HEK293 (cell line): Measurements from ENCODE around the gene SNAP23.

Source experiments
- BCL11A ChIP-seq: fragments of 450-650 bp; formaldehyde crosslinking; IDR thresholded peaks from 2 replicates; pipeline ENCODE4 v1.5.1; 2016; ENCODE audit warnings: low read depth, missing biosample characterization, missing genetic modification characterization
- EGR2 ChIP-seq: fragments of 450-650 bp; formaldehyde crosslinking; IDR thresholded peaks from 2 replicates; pipeline ENCODE4 v1.5.1; 2016; ENCODE audit warnings: low read depth, missing biosample characterization, missing genetic modification characterization
- GLI4 ChIP-seq: fragments of 450-650 bp; formaldehyde crosslinking; IDR thresholded peaks from 2 replicates; pipeline ENCODE4 v1.5.1; 2016; ENCODE audit warnings: missing biosample characterization, missing genetic modification characterization
- SP3 ChIP-seq: fragments of 450-650 bp; formaldehyde crosslinking; IDR thresholded peaks from 2 replicates; pipeline ENCODE4 v1.5.1; 2016; ENCODE audit warnings: missing biosample characterization, missing genetic modification characterization
- ZFP3 ChIP-seq: fragments of 450-650 bp; formaldehyde crosslinking; IDR thresholded peaks from 2 replicates; pipeline ENCODE4 v1.5.1; 2016; ENCODE audit warnings: low read depth, missing biosample characterization, missing genetic modification characterization
- ZNF600 ChIP-seq: fragments of 450-650 bp; formaldehyde crosslinking; IDR thresholded peaks from 2 replicates; pipeline ENCODE4 v1.5.1; 2016; ENCODE audit warnings: missing biosample characterization, missing genetic modification characterization
- ZNF707 ChIP-seq: fragments of 450-650 bp; formaldehyde crosslinking; IDR thresholded peaks from 2 replicates; pipeline ENCODE4 v1.5.1; 2016; ENCODE audit warnings: missing biosample characterization, missing genetic modification characterization
- ZSCAN30 ChIP-seq: fragments of 450-650 bp; IDR thresholded peaks from 2 replicates; pipeline ENCODE4 v1.5.1; 2018; ENCODE audit warnings: missing biosample characterization, mild to moderate bottlenecking, missing genetic modification characterization, moderate library complexity
- TF ChIP-seq, protein P1 (sequence below): fragments of 450-650 bp; formaldehyde crosslinking; IDR thresholded peaks from 2 replicates; pipeline ENCODE4 v1.5.1; 2016; ENCODE audit warnings: missing biosample characterization, missing genetic modification characterization
- TF ChIP-seq, protein P2 (sequence below): fragments of 450-650 bp; formaldehyde crosslinking; IDR thresholded peaks from 2 replicates; pipeline ENCODE4 v1.5.1; 2017; ENCODE audit warnings: missing biosample characterization, missing genetic modification characterization
- TF ChIP-seq, protein P3 (sequence below): fragments of 450-650 bp; formaldehyde crosslinking; IDR thresholded peaks from 2 replicates; pipeline ENCODE4 v1.5.1; 2016; ENCODE audit warnings: missing biosample characterization, missing genetic modification characterization
- TF ChIP-seq, protein P4 (sequence below): fragments of 450-650 bp; formaldehyde crosslinking; IDR thresholded peaks from 2 replicates; pipeline ENCODE4 v1.5.1; 2016; ENCODE audit warnings: missing biosample characterization, missing genetic modification characterization
- TF ChIP-seq, protein P5 (sequence below): fragments of 450-650 bp; formaldehyde crosslinking; IDR thresholded peaks from 2 replicates; pipeline ENCODE4 v1.5.1; 2016; ENCODE audit warnings: missing biosample characterization, missing genetic modification characterization
- TF ChIP-seq, protein P6 (sequence below): fragments of 450-650 bp; formaldehyde crosslinking; IDR thresholded peaks from 2 replicates; pipeline ENCODE4 v1.5.1; 2016; ENCODE audit warnings: missing biosample characterization, missing genetic modification characterization

DNA sequence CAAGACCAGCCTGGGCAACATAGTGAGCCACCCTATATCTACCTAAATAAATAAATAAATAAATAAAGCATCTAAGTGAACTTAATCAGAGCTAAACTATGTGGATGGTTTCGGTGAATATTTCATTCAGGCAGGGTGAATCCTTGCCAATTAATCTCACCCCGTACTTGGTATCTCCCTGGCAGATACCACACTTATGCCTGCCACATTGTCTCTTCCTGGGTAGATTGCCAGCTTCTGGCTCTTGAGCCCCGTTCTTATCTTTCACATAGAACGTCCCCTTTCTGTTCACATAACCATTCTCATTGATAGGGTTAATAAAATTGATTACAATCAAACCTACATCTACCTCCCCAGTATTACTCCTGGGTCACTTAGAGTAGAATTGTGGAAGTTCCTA, 7.0 kb downstream of the SNAP23 start:
- TF ChIP-seq, protein P1, sequence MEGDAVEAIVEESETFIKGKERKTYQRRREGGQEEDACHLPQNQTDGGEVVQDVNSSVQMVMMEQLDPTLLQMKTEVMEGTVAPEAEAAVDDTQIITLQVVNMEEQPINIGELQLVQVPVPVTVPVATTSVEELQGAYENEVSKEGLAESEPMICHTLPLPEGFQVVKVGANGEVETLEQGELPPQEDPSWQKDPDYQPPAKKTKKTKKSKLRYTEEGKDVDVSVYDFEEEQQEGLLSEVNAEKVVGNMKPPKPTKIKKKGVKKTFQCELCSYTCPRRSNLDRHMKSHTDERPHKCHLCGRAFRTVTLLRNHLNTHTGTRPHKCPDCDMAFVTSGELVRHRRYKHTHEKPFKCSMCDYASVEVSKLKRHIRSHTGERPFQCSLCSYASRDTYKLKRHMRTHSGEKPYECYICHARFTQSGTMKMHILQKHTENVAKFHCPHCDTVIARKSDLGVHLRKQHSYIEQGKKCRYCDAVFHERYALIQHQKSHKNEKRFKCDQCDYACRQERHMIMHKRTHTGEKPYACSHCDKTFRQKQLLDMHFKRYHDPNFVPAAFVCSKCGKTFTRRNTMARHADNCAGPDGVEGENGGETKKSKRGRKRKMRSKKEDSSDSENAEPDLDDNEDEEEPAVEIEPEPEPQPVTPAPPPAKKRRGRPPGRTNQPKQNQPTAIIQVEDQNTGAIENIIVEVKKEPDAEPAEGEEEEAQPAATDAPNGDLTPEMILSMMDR, result no peak
- TF ChIP-seq BCL11A (no peak), ZFP3 (no peak), EGR2 (no peak), ZNF707 (tag by site-specific recombination) (no peak), ZSCAN30 (tag by site-specific recombination) (no peak), SP3 (tag by site-specific recombination) (no peak), ZNF600 (tag by site-specific recombination) (no peak), GLI4 (no peak)
- TF ChIP-seq, protein P2, sequence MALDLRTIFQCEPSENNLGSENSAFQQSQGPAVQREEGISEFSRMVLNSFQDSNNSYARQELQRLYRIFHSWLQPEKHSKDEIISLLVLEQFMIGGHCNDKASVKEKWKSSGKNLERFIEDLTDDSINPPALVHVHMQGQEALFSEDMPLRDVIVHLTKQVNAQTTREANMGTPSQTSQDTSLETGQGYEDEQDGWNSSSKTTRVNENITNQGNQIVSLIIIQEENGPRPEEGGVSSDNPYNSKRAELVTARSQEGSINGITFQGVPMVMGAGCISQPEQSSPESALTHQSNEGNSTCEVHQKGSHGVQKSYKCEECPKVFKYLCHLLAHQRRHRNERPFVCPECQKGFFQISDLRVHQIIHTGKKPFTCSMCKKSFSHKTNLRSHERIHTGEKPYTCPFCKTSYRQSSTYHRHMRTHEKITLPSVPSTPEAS, result no peak
- TF ChIP-seq, protein P3, sequence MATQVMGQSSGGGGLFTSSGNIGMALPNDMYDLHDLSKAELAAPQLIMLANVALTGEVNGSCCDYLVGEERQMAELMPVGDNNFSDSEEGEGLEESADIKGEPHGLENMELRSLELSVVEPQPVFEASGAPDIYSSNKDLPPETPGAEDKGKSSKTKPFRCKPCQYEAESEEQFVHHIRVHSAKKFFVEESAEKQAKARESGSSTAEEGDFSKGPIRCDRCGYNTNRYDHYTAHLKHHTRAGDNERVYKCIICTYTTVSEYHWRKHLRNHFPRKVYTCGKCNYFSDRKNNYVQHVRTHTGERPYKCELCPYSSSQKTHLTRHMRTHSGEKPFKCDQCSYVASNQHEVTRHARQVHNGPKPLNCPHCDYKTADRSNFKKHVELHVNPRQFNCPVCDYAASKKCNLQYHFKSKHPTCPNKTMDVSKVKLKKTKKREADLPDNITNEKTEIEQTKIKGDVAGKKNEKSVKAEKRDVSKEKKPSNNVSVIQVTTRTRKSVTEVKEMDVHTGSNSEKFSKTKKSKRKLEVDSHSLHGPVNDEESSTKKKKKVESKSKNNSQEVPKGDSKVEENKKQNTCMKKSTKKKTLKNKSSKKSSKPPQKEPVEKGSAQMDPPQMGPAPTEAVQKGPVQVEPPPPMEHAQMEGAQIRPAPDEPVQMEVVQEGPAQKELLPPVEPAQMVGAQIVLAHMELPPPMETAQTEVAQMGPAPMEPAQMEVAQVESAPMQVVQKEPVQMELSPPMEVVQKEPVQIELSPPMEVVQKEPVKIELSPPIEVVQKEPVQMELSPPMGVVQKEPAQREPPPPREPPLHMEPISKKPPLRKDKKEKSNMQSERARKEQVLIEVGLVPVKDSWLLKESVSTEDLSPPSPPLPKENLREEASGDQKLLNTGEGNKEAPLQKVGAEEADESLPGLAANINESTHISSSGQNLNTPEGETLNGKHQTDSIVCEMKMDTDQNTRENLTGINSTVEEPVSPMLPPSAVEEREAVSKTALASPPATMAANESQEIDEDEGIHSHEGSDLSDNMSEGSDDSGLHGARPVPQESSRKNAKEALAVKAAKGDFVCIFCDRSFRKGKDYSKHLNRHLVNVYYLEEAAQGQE (tag by site-specific recombination), result no peak
- TF ChIP-seq, protein P4, sequence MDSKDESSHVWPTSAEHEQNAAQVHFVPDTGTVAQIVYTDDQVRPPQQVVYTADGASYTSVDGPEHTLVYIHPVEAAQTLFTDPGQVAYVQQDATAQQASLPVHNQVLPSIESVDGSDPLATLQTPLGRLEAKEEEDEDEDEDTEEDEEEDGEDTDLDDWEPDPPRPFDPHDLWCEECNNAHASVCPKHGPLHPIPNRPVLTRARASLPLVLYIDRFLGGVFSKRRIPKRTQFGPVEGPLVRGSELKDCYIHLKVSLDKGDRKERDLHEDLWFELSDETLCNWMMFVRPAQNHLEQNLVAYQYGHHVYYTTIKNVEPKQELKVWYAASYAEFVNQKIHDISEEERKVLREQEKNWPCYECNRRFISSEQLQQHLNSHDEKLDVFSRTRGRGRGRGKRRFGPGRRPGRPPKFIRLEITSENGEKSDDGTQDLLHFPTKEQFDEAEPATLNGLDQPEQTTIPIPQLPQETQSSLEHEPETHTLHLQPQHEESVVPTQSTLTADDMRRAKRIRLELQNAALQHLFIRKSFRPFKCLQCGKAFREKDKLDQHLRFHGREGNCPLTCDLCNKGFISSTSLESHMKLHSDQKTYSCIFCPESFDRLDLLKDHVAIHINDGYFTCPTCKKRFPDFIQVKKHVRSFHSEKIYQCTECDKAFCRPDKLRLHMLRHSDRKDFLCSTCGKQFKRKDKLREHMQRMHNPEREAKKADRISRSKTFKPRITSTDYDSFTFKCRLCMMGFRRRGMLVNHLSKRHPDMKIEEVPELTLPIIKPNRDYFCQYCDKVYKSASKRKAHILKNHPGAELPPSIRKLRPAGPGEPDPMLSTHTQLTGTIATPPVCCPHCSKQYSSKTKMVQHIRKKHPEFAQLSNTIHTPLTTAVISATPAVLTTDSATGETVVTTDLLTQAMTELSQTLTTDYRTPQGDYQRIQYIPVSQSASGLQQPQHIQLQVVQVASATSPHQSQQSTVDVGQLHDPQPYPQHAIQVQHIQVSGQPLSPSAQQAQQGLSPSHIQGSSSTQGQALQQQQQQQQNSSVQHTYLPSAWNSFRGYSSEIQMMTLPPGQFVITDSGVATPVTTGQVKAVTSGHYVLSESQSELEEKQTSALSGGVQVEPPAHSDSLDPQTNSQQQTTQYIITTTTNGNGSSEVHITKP (tag by site-specific recombination), result peak; percentile 44
- TF ChIP-seq, protein P5, sequence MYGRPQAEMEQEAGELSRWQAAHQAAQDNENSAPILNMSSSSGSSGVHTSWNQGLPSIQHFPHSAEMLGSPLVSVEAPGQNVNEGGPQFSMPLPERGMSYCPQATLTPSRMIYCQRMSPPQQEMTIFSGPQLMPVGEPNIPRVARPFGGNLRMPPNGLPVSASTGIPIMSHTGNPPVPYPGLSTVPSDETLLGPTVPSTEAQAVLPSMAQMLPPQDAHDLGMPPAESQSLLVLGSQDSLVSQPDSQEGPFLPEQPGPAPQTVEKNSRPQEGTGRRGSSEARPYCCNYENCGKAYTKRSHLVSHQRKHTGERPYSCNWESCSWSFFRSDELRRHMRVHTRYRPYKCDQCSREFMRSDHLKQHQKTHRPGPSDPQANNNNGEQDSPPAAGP (tag by site-specific recombination), result no peak
- TF ChIP-seq, protein P6, sequence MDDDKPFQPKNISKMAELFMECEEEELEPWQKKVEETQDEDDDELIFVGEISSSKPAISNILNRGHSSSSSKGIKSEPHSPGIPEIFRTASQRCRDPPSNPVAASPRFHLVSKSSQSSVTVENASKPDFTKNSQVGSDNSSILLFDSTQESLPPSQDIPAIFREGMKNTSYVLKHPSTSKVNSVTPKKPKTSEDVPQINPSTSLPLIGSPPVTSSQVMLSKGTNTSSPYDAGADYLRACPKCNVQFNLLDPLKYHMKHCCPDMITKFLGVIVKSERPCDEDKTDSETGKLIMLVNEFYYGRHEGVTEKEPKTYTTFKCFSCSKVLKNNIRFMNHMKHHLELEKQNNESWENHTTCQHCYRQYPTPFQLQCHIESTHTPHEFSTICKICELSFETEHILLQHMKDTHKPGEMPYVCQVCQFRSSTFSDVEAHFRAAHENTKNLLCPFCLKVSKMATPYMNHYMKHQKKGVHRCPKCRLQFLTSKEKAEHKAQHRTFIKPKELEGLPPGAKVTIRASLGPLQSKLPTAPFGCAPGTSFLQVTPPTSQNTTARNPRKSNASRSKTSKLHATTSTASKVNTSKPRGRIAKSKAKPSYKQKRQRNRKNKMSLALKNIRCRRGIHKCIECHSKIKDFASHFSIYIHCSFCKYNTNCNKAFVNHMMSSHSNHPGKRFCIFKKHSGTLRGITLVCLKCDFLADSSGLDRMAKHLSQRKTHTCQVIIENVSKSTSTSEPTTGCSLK, result no peak
